DMS79 (cell line): Measurements from ENCODE around the gene ADAMTS12.
"Not testable (repeated sequence)": the region's sequence is repeated elsewhere in the genome, so short reads cannot be mapped to it uniquely, and the experiment has no call there.

Experiments
- DNase-seq: peaks from one replicate; lab custom pipeline; 2025; lab: John Stamatoyannopoulos, UW

ADAMTS12 gene

DNA sequence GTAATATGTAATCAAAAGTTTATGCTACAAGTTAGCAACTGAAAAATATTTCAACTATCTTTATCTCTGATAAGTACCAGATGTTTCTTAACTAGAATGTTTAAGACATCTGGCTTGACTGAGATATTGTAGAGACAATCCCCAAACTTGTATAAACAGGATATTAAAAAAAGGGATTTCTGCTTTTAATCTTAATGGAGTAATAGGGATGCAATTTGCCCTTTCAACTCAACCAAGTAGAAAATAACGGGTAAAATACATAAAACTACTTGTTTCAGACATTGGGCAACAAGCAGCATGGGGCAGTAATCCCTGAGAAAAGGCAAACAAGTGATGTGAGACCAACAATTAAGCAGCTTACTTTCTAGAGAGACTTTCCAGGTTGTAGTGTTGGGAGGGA is 9.4 kb upstream of the ADAMTS12 start:
- DNase-seq, result no peak

DNA sequence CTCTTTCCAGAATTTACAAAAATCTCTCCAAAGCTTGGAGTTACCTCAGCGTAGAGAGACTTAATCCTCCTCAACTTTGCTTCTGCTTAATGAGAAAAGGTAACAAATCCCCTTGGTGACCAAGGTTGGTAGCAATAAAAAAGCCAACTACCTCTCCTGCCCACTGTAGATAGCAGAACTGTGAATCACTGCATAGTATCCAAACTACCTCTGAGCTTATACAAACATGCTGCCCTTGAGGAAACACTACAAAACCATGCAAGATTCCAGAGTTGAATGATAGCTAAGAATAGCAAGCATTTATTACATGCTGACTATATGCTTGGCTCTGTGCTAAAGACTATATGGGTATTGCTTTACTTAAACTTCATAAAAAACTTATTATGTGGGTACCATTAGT is 2.8 kb upstream of the ADAMTS12 start:
- DNase-seq, result no peak

DNA sequence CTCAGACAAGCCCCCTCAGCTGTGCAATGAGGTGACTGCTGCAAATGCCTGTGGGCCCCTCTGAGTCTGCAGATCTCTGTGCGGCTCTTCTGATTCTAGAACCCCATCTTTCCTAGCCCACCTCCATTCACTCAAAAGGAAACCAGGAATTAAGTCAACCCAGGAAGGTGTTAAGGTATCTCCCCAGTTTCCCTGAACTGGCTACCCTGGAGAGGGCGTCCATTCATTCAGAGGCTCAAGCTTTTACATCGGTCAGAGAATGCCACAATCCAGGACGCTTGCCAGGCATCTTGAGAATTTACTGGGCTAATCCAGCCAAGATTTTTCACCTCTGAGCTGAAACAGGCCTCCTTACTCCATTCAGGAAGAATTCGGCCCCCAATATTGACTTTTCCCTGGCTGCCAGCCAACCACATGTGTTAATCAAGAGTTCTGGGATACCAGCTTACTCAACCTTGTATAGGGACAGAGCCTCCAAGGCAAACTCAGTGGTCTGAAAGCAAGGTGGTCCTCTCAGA is 889 bp upstream of the ADAMTS12 start:
- no peak for DNase-seq

DNA sequence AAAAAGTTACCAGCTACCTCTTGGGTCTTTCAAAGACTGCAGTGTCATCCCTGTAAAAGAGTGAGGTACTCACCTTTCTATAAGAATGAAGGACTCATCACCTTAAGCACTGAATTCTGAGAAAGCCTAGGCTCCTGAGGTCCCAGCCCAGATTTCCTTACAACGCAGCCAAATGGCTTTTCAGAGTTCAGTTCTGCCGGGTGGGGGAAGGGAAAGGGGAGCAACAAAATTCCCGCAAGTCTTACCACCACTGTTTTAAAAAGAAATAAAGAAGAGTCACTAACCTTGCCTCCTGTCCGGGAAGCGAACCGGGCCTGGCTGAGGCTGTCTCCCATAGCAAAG is 373 bp downstream of the ADAMTS12 start:
- DNase-seq, result no peak

DNA sequence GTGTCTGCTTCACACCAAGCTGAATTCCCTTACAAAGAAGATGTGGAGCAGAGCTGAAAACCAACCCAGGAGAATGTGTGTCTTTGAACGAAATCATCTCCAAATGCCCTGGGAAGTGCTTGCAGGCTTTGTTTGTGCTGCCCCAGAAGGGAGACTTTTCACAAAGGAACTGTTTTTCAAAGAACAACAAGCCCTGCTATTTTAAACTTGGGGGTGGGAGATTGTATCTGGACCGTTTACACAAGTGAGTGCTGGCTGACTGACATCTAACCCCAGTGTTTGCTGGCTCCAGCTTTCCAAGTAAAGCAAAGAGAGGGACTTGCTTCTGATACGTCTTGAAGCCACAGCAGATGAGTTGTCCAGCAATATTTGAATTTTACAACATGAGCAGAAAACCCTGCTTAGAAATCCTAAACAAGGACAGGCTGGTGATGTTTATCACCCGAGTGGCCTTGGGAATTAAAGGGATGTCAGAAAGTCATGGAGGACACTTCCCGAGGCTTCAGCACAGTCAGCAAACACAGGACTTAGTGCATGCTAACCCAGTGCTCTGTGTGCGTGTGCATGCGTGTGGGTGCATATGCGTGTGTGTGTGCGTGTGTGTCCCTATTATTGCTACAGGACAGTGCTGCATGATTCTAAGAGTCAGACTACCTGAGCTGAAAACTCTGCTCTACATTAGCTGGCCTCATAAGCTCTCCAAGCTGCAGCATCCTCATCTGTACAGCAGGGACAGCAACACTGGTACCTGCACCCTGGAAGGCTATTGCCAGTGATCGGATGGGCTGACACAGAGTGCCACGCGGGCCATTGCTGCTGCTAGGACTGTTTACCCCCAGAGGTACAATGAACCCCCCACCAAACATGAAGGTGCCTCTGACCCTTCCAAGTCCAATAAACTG is 1.4 kb downstream of the ADAMTS12 start:
- DNase-seq, result no peak

DNA sequence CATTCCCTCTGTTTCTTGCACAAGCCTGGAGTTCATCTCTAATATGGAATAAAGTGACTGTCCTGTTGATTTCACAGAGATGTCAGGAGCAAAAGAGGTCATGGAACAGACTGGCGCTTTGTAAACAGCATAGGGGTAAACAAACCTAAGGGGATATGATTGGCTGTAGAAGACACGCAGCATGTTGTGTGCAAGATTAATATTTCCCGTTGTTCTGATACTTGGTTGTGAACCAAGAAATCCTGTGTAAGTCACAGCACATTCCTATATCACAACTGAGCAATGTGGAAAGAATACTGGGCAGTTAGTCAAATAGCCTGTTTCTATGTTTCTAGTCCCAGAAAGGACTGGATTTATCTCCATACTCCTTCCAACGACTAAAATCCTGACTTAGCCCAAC is 3.2 kb downstream of the ADAMTS12 start:
- no peak for DNase-seq

DNA sequence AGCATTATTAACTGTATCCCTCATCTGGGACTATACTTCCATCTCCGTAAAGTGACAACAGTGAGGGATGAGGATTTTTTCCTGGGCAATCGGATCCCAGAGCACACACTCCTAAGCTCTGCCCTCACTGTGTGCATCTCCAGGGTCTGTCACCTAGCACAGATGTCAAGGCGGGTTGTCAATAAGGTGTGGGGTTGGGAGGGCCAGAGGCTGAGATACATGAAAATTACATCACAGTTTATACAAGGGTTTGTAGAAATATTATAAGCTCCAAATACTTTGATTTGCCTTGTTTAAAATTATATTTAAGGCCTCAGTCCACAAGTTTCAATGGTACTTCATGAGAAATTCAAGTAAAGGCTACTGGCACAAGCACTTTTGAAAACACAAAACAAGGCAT is 4.5 kb downstream of the ADAMTS12 start:
- DNase-seq, result no peak

DNA sequence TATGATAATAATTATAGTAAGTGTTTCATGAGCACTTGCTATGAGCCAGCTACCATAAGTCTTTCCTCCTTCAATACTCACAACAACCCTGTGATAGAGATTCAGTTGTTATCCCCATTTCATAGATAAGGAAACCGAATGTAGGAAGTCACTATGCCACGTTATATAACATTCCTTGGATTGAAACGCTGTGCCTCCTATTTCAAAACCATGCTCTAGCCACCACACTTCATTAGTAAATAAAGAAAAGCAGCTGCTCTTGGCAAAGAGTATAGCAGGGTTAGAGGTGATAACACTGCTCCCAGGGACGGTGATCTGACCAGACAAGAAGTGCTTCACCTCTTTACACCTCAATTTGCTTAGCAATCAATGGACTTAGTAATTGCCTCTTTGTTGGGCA is 5.5 kb downstream of the ADAMTS12 start:
- DNase-seq, result no peak

DNA sequence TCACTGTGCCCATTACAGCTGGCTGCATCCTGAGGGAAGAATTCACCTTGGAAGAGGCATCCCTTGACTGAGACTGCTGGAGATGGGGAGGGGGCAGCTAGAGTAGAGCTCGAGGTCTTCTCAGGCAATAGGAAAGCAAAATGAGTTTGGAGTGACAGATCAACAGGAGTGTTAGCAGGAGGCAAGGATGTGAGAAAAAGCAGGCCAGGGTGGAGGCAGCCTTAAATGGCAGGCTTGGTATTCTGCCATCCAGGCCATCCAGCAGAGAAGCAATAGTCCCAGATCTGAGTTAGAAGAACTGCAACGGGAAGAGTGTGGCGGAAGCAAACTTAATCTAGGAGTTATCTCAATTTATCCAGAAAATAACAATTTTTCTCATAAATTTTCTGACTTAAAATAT is 6.1 kb downstream of the ADAMTS12 start:
- DNase-seq, result no peak

DNA sequence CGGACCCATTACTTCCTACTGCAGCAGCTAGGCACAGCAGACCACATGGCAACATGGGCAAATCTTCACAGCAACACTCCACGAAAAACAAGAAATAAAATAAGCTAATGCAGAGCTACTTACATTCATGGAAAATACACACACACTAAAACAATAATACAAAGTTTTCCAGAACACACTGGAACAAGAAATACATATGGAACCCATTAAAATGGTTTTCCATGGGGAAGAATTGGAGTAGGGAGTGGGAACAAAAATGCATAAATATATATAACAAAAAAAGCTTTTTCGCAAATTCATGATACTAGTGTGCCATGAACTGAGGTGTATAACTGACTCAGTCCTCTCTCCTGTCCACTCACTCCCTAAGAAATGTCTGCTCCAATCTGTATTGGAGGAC is 8.3 kb downstream of the ADAMTS12 start:
- DNase-seq, result no peak

DNA sequence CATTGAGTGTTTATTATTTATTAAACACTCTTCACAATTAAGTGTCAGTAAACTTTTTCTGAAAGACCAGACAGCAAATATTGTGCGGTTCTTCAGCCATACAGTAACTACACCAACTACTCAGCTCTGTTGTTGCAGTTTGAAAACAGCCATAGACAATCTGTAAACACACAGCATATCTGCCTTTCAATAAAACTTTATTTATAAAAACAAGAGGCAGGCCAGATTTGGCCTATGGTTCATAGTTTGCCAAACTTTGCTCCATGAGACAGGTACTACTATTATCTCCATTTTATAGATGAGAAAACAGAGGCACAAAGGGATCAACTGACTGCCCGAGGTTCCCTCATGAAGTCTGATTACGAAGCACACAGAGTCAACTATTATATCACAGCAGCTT is 11.5 kb downstream of the ADAMTS12 start:
- no peak for DNase-seq

DNA sequence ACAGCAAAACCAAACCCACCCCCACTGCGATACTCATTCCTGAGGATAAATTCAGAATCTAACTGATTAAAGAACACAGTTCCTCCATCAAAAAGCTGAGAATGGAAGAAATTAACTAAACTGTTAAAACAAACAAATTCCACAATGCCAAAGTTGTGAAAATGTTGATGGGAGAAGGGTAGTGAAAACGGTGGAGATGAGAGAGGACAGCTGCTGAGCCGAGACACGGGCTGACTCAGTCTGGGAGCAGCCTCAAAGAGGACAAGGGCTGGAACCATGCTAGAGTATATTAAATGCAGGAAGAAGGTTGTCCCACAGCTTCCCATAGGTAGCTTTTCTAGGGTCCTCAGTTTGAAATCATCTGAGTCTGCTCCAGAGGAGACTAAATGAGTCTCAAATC is 14.3 kb downstream of the ADAMTS12 start:
- DNase-seq, result no peak

DNA sequence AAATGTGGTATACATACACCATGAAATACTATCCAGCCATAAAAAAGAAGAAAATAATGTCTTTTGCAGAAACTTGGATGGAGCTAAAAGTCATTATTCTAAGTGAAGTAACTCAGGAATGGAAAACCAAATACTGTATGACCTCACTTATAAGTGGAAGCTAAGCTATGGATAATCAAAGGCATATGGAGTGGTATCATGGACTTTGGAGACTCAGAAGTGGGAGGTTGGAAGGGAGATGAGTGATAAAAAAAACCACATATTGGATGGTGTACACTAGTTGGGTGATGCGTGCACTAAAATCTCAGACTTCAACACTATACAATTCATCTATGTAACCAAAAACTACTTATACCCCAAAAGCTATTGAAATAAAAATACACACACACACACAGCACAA is 24.5 kb downstream of the ADAMTS12 start:
- DNase-seq, result no peak

DNA sequence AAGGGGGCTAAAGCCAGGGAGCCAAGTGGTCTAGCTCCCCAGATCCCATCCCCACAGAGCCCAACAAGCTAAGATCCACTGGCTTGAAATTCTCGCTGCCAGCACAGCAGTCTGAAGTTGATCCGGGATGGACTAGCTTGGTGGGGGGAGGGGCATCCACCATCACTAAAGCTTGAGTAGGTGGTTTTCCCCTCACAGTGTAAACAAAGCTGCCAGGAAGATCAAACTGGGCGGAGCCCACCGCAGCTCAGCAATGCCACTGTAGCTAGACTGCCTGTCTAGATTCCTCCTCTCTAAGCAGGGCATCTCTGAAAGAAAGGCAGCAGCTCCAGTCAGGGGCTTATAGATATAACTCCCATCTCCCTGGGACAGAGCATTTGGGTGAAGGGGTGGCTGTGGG is 32.6 kb downstream of the ADAMTS12 start:
- not testable (repeated sequence) for DNase-seq

DNA sequence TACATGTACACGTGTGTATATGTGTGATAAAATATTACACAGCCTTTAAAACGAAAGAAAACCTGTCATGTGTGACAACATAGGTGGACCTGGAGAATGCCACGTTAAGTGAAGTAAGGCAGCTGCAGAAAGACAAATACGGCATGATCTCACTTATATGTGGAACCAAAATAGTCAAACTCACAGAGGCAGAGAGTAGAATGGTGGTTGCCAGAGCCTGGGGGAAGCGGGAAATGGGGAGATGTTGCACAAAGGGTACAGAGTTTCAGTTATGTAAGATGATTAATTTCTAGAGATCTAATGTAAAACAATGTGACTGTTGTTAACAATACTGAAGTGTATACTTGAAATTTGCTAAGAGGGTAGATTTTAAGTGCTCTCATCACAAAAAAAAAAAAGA is 34.8 kb downstream of the ADAMTS12 start:
- DNase-seq, result no peak

DNA sequence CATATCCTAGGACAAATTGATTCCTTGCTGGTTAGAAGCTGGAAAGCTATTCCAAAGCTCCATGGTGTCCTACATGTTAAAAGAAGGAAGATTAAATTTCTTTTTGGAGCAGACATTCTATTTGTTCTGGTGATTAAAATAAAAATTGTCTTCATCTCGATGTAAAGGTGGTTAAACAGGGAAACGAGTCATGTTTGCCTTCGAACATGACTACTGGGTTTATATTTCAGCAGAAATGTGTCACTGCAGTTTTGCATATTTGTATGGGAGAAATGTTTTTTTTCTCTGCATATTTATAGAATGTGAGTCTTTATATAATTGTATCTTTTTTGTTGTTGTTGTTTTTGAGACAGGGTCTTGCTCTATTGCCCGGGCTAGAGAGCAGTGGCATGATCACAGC is 36.4 kb downstream of the ADAMTS12 start:
- no peak for DNase-seq

DNA sequence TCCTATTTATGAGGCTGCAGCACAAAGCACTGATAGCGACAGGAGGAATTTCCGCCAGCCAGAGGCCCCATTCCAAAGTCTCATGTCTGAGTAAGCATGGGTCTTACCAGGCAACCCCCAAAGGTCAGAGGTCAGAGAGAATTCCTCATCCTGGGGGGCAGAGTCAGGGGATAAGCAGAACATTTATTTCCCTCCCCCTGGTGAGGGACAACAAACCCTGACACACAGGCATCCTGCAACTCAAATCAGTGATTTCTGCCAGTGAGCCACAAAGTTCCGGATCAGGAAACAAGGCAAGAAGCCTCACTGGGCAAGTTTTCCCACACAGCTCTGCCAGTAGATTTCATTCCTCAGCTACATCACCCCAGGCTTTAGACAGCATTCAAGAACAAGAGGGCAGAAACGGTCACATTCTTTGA is 37.0 kb downstream of the ADAMTS12 start:
- DNase-seq, result no peak

DNA sequence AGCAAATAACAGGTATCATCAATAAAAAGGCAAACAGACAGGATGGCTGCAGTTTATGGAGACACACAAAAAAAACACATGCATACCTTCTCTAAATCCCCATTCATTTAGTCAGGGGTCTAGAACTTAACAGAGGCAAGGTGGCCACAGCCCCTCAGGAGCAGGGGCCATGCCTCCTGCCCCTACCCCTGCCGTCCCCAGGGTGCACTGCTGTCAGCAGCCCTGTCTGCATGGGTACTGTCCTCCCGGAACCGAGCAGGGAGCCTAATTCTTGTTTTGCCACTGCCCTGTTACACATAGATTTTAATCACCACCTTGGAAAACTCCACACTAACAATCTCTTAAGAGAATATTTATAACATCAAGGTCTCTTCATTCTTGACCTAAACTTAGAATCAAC is 39.0 kb downstream of the ADAMTS12 start:
- no peak for DNase-seq

DNA sequence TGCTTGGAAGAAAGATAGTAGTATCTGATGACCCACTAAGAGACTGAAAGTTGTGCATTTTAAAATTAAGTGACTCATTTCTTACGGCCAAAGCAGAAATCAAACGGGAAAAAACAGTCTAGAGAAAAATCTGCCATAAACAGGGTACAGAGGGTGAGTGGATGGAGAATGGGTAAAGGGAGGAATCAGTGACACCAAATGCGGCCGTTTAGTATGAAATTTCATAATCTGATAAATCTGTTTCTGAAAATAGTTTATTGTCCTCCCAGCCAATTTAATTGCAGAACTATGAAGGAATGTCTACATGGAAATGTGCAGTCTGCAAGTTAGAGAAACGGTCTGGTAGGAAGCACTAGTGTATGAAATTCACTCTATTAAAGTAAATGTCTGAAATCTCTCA is 39.5 kb downstream of the ADAMTS12 start:
- no peak for DNase-seq

DNA sequence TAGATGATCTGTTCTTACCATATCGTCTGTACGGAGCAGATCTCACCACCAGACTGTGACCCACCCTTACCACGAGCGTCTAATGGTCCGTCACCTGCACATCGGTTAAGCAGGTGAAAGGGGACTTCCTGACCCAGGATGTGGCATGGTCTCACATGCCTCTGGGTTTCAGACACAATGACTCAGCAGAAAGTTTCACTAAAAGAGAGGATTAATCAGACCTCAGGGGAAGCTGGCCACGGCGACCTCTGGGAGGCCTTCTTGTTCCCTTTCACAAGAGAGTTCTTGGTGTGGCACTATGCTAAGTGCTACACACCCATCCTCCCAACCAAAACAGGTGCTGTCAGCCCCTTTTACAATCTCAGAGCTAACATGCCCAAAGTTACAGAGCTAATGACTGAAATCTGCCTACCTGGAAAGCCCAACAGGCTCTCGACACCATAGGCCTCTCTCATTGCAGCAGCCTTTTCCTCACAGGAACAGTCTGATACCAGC is 41.6 kb downstream of the ADAMTS12 start:
- no peak for DNase-seq

DNA sequence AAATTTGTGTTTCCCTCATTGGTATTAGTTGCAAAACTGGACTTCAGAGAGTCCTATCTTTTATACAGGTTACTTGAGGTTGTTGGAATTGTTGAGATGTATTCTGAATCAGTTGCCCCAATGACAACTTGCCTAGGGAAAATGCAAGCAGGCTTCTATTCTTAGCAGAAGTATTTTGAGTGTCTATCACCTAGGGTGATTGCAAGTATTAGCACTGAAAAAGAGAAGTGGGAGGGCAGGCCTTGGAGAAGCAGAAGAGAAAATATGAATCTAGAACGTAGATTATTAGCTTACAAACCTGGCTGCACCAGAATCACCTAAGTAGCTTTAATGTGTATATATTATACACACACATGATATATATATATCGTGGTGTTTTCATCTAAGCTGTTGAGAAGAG is 43.2 kb downstream of the ADAMTS12 start:
- no peak for DNase-seq

DNA sequence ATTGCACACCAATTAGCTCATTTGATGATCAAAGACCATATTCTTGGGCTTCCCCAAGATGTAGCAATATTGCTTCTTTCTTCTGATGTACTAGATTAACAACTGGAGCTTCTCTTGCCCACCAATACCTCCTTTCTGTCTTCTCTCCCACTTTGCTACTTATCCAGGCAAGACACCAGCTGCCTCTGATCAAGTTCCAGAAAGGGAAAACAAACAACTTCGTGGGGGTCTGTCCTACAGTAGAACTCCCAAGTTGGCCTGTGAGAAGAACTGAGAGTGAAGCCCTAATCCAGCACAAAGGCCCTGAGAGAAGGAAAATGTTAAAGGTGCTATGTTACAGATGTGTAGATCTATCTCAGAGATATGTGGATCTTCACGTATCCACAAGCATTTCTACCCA is 44.9 kb downstream of the ADAMTS12 start:
- DNase-seq, result no peak

DNA sequence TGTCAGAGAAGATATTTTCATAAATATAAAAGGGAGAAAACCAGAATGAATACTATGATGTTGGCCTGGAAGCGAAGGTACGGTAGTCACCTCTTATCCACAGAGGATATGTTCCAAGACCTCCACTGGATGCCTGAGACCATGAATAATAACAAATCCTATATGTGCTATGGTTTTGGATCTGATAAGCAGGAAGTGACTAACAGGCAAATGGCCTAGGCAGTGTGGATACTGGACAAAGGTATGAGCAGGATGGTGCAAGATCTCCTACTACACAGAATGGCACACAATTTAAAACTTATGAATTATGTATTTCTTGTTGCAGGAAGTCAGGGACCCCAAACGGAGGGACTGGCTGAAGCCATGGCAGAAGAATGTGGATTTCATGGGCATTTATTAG is 48.2 kb downstream of the ADAMTS12 start:
- DNase-seq, result no peak

DNA sequence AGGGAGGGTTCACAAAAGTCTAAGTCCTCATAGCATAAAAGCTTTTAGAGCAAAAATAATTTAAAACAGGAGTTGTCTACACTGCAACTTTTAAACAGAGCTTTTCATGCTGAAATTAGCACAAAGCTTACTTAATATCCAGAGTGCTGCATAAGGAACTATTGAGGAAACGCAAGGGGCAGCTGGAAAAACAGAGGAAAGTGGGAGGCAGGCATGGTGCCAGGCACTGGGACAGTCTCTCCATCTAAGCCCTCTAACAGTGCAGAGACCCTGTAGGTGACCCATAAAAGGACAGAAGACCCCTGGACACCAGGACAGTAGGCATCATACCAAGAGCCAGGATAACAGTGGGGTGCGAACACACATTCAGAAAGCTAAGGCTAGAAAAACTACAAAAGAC is 49.3 kb downstream of the ADAMTS12 start:
- no peak for DNase-seq
